ENCODE measurements around the gene NCK2. TPM values are rescaled to one million over a fixed set of nuclear protein-coding genes. Genes with fewer than 3 reads are reported as not detected.
A peak's percentile ranks its signal among the peaks of the same experiment; 100 is the strongest.

Gene NCK2
- total and polyA plus RNA-seq, 2 experiments from 2014 or later = 72.6 to 100 TPM

- no peaks in the 10 kb centered on the region for H3K9me2 ChIP-seq (replicated peaks; ENCODE audit: insufficient read depth)
- peaks cover 85% of the 10 kb centered on the region for H3K79me2 ChIP-seq
- peaks cover 35% of the 10 kb centered on the region for H3K4me1 ChIP-seq (ENCODE audit: insufficient read depth)
- DNase-seq (ENCODE audit: low spot score) = no peak
- H4K20me1 ChIP-seq (ENCODE audit: insufficient read depth, poor library complexity, severe bottlenecking) = peaks cover 62% of the 10 kb centered on the region
- H3K27me3 ChIP-seq = no peaks in the 10 kb centered on the region
- no peaks in the 10 kb centered on the region for H3K9me3 ChIP-seq (ENCODE audit: low read depth)
- peaks cover 4% of the 10 kb centered on the region for H3K36me3 ChIP-seq (replicated peaks; ENCODE audit: insufficient read depth, low read depth)
- H3K4me3 ChIP-seq = no peak overlapping the region
- H2AFZ ChIP-seq = no peak overlapping the region
- H3K27ac ChIP-seq = peak overlapping the region; percentile 91
- H3K4me2 ChIP-seq = no peak overlapping the region
- WGBS (ENCODE audit: low lambda C conversion rate, missing lambda C conversion rate) = 80% methylated on average over 9 of the region's 9 CpGs
- TF ChIP-seq EZH2 (IDR thresholded peaks at IDR 0.05; ENCODE audit: borderline replicate concordance) = no peak
- no peak for TF ChIP-seq EZH2phosphoT487 (IDR thresholded peaks at IDR 0.05; ENCODE audit: low read depth, severe bottlenecking, unreplicated experiment)
- no peak for TF ChIP-seq CTCF (IDR thresholded peaks at IDR 0.05; ENCODE audit: poor library complexity)
Measured at GRCh38 chr2:105814291-105814940, 69.7 kb downstream of the NCK2 start.

- no peak for DNase-seq (ENCODE audit: low spot score)
- Histone ChIP-seq H3K4me3 (no peak overlapping the region), H3K27me3 (no peaks in the 10 kb centered on the region), H3K36me3 (replicated peaks; ENCODE audit: insufficient read depth, low read depth) (peaks cover 4% of the 10 kb centered on the region), H3K27ac (no peak overlapping the region), H3K4me1 (ENCODE audit: insufficient read depth) (peaks cover 35% of the 10 kb centered on the region), H4K20me1 (ENCODE audit: insufficient read depth, poor library complexity, severe bottlenecking) (peaks cover 57% of the 10 kb centered on the region), H3K4me2 (no peak overlapping the region), H3K79me2 (peaks cover 85% of the 10 kb centered on the region), H2AFZ (no peak overlapping the region), H3K9me3 (ENCODE audit: low read depth) (no peaks in the 10 kb centered on the region), H3K9me2 (replicated peaks; ENCODE audit: insufficient read depth) (no peaks in the 10 kb centered on the region)
- TF ChIP-seq EZH2 (IDR thresholded peaks at IDR 0.05; ENCODE audit: borderline replicate concordance) (no peak), CTCF (IDR thresholded peaks at IDR 0.05; ENCODE audit: poor library complexity) (no peak), EZH2phosphoT487 (IDR thresholded peaks at IDR 0.05; ENCODE audit: low read depth, severe bottlenecking, unreplicated experiment) (no peak)
- WGBS (ENCODE audit: low lambda C conversion rate, missing lambda C conversion rate) = 96% methylated on average over 7 of the region's 7 CpGs
Measured at GRCh38 chr2:105815401-105815800, 70.7 kb downstream of the NCK2 start.

- peaks cover 90% of the 10 kb centered on the region for H3K79me2 ChIP-seq
- no peaks in the 10 kb centered on the region for H3K9me3 ChIP-seq (ENCODE audit: low read depth)
- no peak overlapping the region for H2AFZ ChIP-seq
- no peaks in the 10 kb centered on the region for H3K9me2 ChIP-seq (replicated peaks; ENCODE audit: insufficient read depth)
- H3K27me3 ChIP-seq = no peaks in the 10 kb centered on the region
- H3K36me3 ChIP-seq (replicated peaks; ENCODE audit: insufficient read depth, low read depth) = peaks cover 4% of the 10 kb centered on the region
- H3K4me2 ChIP-seq = no peak overlapping the region
- no peak overlapping the region for H3K27ac ChIP-seq
- 90% methylated on average over 8 of the region's 8 CpGs for WGBS (ENCODE audit: low lambda C conversion rate, missing lambda C conversion rate)
- no peak for DNase-seq (ENCODE audit: low spot score)
- H3K4me3 ChIP-seq = no peak overlapping the region
- TF ChIP-seq EZH2phosphoT487 (IDR thresholded peaks at IDR 0.05; ENCODE audit: low read depth, severe bottlenecking, unreplicated experiment) = no peak
- TF ChIP-seq EZH2 (IDR thresholded peaks at IDR 0.05; ENCODE audit: borderline replicate concordance) = no peak
- TF ChIP-seq CTCF (IDR thresholded peaks at IDR 0.05; ENCODE audit: poor library complexity) = no peak
- H3K4me1 ChIP-seq (ENCODE audit: insufficient read depth) = peaks cover 25% of the 10 kb centered on the region
- H4K20me1 ChIP-seq (ENCODE audit: insufficient read depth, poor library complexity, severe bottlenecking) = peaks cover 58% of the 10 kb centered on the region
Measured at GRCh38 chr2:105820151-105820550, 75.4 kb downstream of the NCK2 start.
